Measurements from ENCODE around the gene SALL4. TPM values are rescaled to one million over a fixed set of nuclear protein-coding genes. Genes with fewer than 3 reads are reported as not detected.

SALL4 gene
- total and polyA plus RNA-seq, 2 experiments from 2014 or later = 122 to 227 TPM

DNA sequence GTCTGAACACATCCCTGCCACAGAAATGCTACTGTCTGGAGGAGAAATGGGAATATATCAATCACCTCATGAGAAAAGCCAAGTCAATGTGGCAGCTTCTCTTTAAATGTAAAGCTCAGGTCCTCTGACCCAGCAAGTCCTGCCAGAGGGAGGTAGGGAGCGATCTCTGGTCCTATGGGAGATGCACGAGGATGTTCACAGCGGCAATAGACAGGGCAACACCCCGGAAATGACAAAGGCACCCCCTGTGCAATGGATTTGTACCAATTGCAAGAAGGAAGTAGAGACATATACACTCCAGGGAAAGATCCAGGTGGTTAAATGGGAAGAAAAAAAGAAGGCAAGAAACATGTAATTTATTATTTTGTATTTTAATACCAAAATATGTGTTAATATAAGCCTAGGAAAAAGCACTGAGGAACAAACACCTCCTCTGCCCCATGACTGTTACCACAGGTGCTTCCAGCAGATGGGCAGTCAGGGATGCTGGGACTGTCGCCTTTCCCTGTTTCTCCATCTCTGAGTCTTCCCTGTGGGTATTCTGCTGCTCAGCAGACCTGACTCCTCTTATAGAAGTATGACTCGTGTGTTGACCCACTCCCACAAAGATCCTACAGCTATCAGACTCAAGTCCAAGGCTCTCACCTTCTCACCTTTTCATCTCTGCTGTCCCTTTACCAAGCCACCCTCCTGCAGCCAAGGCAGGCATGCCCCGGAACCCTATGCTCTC is 55.0 kb downstream of the SALL4 start (continued):
- TF ChIP-seq, protein P1, sequence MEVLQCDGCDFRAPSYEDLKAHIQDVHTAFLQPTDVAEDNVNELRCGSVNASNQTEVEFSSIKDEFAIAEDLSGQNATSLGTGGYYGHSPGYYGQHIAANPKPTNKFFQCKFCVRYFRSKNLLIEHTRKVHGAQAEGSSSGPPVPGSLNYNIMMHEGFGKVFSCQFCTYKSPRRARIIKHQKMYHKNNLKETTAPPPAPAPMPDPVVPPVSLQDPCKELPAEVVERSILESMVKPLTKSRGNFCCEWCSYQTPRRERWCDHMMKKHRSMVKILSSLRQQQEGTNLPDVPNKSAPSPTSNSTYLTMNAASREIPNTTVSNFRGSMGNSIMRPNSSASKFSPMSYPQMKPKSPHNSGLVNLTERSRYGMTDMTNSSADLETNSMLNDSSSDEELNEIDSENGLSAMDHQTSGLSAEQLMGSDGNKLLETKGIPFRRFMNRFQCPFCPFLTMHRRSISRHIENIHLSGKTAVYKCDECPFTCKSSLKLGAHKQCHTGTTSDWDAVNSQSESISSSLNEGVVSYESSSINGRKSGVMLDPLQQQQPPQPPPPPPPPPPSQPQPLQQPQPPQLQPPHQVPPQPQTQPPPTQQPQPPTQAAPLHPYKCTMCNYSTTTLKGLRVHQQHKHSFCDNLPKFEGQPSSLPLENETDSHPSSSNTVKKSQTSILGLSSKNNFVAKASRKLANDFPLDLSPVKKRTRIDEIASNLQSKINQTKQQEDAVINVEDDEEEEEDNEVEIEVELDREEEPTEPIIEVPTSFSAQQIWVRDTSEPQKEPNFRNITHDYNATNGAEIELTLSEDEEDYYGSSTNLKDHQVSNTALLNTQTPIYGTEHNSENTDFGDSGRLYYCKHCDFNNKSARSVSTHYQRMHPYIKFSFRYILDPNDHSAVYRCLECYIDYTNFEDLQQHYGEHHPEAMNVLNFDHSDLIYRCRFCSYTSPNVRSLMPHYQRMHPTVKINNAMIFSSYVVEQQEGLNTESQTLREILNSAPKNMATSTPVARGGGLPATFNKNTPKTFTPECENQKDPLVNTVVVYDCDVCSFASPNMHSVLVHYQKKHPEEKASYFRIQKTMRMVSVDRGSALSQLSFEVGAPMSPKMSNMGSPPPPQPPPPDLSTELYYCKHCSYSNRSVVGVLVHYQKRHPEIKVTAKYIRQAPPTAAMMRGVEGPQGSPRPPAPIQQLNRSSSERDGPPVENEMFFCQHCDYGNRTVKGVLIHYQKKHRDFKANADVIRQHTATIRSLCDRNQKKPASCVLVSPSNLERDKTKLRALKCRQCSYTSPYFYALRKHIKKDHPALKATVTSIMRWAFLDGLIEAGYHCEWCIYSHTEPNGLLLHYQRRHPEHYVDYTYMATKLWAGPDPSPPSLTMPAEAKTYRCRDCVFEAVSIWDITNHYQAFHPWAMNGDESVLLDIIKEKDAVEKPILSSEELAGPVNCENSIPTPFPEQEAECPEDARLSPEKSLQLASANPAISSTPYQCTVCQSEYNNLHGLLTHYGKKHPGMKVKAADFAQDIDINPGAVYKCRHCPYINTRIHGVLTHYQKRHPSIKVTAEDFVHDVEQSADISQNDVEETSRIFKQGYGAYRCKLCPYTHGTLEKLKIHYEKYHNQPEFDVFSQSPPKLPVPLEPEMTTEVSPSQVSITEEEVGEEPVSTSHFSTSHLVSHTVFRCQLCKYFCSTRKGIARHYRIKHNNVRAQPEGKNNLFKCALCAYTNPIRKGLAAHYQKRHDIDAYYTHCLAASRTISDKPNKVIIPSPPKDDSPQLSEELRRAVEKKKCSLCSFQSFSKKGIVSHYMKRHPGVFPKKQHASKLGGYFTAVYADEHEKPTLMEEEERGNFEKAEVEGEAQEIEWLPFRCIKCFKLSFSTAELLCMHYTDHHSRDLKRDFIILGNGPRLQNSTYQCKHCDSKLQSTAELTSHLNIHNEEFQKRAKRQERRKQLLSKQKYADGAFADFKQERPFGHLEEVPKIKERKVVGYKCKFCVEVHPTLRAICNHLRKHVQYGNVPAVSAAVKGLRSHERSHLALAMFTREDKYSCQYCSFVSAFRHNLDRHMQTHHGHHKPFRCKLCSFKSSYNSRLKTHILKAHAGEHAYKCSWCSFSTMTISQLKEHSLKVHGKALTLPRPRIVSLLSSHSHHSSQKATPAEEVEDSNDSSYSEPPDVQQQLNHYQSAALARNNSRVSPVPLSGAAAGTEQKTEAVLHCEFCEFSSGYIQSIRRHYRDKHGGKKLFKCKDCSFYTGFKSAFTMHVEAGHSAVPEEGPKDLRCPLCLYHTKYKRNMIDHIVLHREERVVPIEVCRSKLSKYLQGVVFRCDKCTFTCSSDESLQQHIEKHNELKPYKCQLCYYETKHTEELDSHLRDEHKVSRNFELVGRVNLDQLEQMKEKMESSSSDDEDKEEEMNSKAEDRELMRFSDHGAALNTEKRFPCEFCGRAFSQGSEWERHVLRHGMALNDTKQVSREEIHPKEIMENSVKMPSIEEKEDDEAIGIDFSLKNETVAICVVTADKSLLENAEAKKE (CRISPR knock-in tag; IDR thresholded peaks at IDR 0.05) = no peak
- TF ChIP-seq CREB1 (CRISPR knock-in tag; IDR thresholded peaks at IDR 0.05; ENCODE audit: low read depth) = no peak
- TF ChIP-seq, protein P2, sequence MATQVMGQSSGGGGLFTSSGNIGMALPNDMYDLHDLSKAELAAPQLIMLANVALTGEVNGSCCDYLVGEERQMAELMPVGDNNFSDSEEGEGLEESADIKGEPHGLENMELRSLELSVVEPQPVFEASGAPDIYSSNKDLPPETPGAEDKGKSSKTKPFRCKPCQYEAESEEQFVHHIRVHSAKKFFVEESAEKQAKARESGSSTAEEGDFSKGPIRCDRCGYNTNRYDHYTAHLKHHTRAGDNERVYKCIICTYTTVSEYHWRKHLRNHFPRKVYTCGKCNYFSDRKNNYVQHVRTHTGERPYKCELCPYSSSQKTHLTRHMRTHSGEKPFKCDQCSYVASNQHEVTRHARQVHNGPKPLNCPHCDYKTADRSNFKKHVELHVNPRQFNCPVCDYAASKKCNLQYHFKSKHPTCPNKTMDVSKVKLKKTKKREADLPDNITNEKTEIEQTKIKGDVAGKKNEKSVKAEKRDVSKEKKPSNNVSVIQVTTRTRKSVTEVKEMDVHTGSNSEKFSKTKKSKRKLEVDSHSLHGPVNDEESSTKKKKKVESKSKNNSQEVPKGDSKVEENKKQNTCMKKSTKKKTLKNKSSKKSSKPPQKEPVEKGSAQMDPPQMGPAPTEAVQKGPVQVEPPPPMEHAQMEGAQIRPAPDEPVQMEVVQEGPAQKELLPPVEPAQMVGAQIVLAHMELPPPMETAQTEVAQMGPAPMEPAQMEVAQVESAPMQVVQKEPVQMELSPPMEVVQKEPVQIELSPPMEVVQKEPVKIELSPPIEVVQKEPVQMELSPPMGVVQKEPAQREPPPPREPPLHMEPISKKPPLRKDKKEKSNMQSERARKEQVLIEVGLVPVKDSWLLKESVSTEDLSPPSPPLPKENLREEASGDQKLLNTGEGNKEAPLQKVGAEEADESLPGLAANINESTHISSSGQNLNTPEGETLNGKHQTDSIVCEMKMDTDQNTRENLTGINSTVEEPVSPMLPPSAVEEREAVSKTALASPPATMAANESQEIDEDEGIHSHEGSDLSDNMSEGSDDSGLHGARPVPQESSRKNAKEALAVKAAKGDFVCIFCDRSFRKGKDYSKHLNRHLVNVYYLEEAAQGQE (IDR thresholded peaks at IDR 0.05; ENCODE audit: unreplicated experiment) = no peak

DNA sequence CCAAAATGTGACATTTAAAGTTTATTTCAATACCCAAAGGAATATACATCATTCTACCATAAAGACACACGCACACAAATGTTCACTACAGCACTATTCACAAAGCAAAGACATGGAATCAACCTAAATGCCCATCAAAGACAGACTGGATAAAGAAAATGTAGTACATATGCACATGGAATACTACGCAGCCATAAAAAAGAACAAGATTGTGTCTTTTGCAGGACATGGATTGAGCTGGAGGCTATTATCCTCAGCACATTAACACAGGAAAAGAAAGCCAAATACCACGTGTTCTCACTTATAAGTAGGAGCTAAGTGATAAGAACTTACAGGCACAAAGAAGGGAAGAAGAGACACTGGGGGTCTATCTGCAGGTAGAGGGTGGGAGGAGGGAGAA is 56.5 kb downstream of the SALL4 start:
- Histone ChIP-seq H3K4me2 (no peak overlapping the region), H3K4me3 (no peak overlapping the region), H3K4me1 (ENCODE audit: insufficient read depth) (no peaks in the 10 kb centered on the region), H3K27me3 (ENCODE audit: insufficient read depth) (no peaks in the 10 kb centered on the region), H2AFZ (no peak overlapping the region), H3K9me2 (ENCODE audit: insufficient read depth) (no peaks in the 10 kb centered on the region), H3K36me3 (ENCODE audit: insufficient read depth) (no peaks in the 10 kb centered on the region), H4K20me1 (replicated peaks; ENCODE audit: insufficient read depth) (no peaks in the 10 kb centered on the region; the same call in 1 of the 2 replicates), H3K79me2 (replicated peaks; ENCODE audit: insufficient read depth) (no peaks in the 10 kb centered on the region), H3K27ac (ENCODE audit: low read depth) (no peak overlapping the region), H3F3A (replicated peaks; ENCODE audit: low read depth) (no peaks in the 10 kb centered on the region)
- Mint-ChIP-seq H3K9me3 (no peaks in the 10 kb centered on the region; the same call in 2 of the 3 replicates), H3K4me1 (peaks cover 4% of the 10 kb centered on the region; the same call in 2 of the 3 replicates), H3K27ac (no peak overlapping the region), H3K36me3 (ENCODE audit: low read depth) (no peaks in the 10 kb centered on the region; the same call in 2 of the 3 replicates), H3K4me3 (no peak overlapping the region), H3K27me3 (ENCODE audit: insufficient read depth, low read depth, poor library complexity) (no peaks in the 10 kb centered on the region)
- DNase-seq (ENCODE audit: low spot score) (no peak), ATAC-seq (no peak)
- TF ChIP-seq STAT1 (IDR thresholded peaks at IDR 0.05; ENCODE audit: unreplicated experiment) = no peak
- no peak for TF ChIP-seq EZH2phosphoT487 (IDR thresholded peaks at IDR 0.05; ENCODE audit: unreplicated experiment)
- no peak for TF ChIP-seq ZNF331 (CRISPR knock-in tag; IDR thresholded peaks at IDR 0.05; ENCODE audit: low read depth)
- TF ChIP-seq, protein P2 (IDR thresholded peaks at IDR 0.05; ENCODE audit: unreplicated experiment) = no peak
- TF ChIP-seq, protein P3, sequence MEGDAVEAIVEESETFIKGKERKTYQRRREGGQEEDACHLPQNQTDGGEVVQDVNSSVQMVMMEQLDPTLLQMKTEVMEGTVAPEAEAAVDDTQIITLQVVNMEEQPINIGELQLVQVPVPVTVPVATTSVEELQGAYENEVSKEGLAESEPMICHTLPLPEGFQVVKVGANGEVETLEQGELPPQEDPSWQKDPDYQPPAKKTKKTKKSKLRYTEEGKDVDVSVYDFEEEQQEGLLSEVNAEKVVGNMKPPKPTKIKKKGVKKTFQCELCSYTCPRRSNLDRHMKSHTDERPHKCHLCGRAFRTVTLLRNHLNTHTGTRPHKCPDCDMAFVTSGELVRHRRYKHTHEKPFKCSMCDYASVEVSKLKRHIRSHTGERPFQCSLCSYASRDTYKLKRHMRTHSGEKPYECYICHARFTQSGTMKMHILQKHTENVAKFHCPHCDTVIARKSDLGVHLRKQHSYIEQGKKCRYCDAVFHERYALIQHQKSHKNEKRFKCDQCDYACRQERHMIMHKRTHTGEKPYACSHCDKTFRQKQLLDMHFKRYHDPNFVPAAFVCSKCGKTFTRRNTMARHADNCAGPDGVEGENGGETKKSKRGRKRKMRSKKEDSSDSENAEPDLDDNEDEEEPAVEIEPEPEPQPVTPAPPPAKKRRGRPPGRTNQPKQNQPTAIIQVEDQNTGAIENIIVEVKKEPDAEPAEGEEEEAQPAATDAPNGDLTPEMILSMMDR (conservative IDR thresholded peaks at IDR 0.05; ENCODE audit: low read depth in 2 of 2) = no peak
- TF ChIP-seq CREB1 (CRISPR knock-in tag; IDR thresholded peaks at IDR 0.05; ENCODE audit: low read depth) = no peak

Data from GM23338 (cell line).